NT2/D1 (cell line): ENCODE data around the gene ZNF326.

ENCODE experiments used
- DNase-seq: peaks from one replicate; pipeline ENCODE4 v3.0.0-alpha.2; 2011; ENCODE audit warnings: low read depth, low spot score
- H3K27me3 ChIP-seq: 2 replicates; pipeline ENCODE4 v1.6.0; 2011; ENCODE audit warnings: mild to moderate bottlenecking; ENCODE audit not compliant: insufficient read length, insufficient read depth
- H3K36me3 ChIP-seq: 2 replicates; pipeline ENCODE4 v1.6.1; 2011; ENCODE audit warnings: mild to moderate bottlenecking, low read length, mixed read lengths; ENCODE audit not compliant: insufficient read depth, insufficient read length
- H3K4me1 ChIP-seq: 2 replicates; pipeline ENCODE4 v1.5.1; 2011; ENCODE audit not compliant: insufficient read depth, insufficient read length
- H3K4me3 ChIP-seq: 2 replicates; pipeline ENCODE4 v1.5.1; 2011; ENCODE audit warnings: low read depth; ENCODE audit not compliant: insufficient read length
- H3K9ac ChIP-seq: 2 replicates; pipeline ENCODE4 v1.6.0; 2011; ENCODE audit warnings: low read depth; ENCODE audit not compliant: insufficient read length
- H3K9me3 ChIP-seq: 2 replicates; pipeline ENCODE4 v1.5.1; 2011; ENCODE audit warnings: mild to moderate bottlenecking, low read length; ENCODE audit not compliant: insufficient read depth
- SUZ12 ChIP-seq: IDR thresholded peaks from 2 replicates; pipeline ENCODE4 v1.6.1; 2011; ENCODE audit not compliant: insufficient read length, insufficient read depth; ENCODE audit errors: extremely low read depth
- YY1 ChIP-seq: IDR thresholded peaks from 2 replicates; pipeline ENCODE4 v1.6.1; 2011; ENCODE audit not compliant: insufficient read length, insufficient read depth
- ZNF274 ChIP-seq: IDR thresholded peaks from 2 replicates; pipeline ENCODE4 v1.6.1; 2011; ENCODE audit warnings: mild to moderate bottlenecking, low read depth, low read length

ZNF326 gene

GRCh38 chr1:89986020-89986419, 8.9 kb upstream of the ZNF326 start:
- Histone ChIP-seq H3K4me1 (no peaks in the 10 kb centered on the region), H3K9ac (no peak overlapping the region), H3K36me3 (no peaks in the 10 kb centered on the region), H3K4me3 (no peak overlapping the region), H3K9me3 (peaks cover 4% of the 10 kb centered on the region; the same call in 1 of the 2 replicates), H3K27me3 (no peaks in the 10 kb centered on the region)
- DNase-seq, result no peak
- TF ChIP-seq SUZ12, result no peak
- no peak for TF ChIP-seq ZNF274
- TF ChIP-seq YY1, result no peak

GRCh38 chr1:89987159-89987819, 7.6 kb upstream of the ZNF326 start:
- H3K9me3 ChIP-seq, result peaks cover 4% of the 10 kb centered on the region; the same call in 1 of the 2 replicates
- TF ChIP-seq SUZ12 (no peak), ZNF274 (no peak), YY1 (no peak)
- H3K27me3 ChIP-seq, result no peaks in the 10 kb centered on the region
- H3K4me1 ChIP-seq, result no peaks in the 10 kb centered on the region
- H3K36me3 ChIP-seq, result no peaks in the 10 kb centered on the region
- H3K4me3 ChIP-seq, result no peak overlapping the region
- H3K9ac ChIP-seq, result no peak overlapping the region
- peak; percentile 63 for DNase-seq

- no peak overlapping the region for H3K9ac ChIP-seq
- H3K27me3 ChIP-seq, result no peaks in the 10 kb centered on the region
- H3K9me3 ChIP-seq, result peaks cover 4% of the 10 kb centered on the region; the same call in 1 of the 2 replicates
- TF ChIP-seq SUZ12, result no peak
- TF ChIP-seq YY1, result no peak
- no peak for TF ChIP-seq ZNF274
- no peaks in the 10 kb centered on the region for H3K36me3 ChIP-seq
- H3K4me3 ChIP-seq, result no peak overlapping the region
- no peak for DNase-seq
- H3K4me1 ChIP-seq, result no peaks in the 10 kb centered on the region
These were observed 5.8 kb upstream of the ZNF326 start for GRCh38 chr1:89989099-89989498.

- TF ChIP-seq ZNF274 (no peak), SUZ12 (no peak), YY1 (no peak)
- Histone ChIP-seq H3K27me3 (no peaks in the 10 kb centered on the region), H3K4me3 (no peak overlapping the region), H3K9me3 (no peaks in the 10 kb centered on the region), H3K36me3 (no peaks in the 10 kb centered on the region), H3K9ac (no peak overlapping the region), H3K4me1 (no peaks in the 10 kb centered on the region)
- no peak for DNase-seq
These were observed 5.1 kb upstream of the ZNF326 start for GRCh38 chr1:89989799-89990198.

- TF ChIP-seq ZNF274 (no peak), YY1 (no peak), SUZ12 (no peak)
- DNase-seq, result no peak
- Histone ChIP-seq H3K27me3 (no peaks in the 10 kb centered on the region), H3K4me3 (no peak overlapping the region), H3K9ac (no peak overlapping the region), H3K9me3 (no peaks in the 10 kb centered on the region), H3K4me1 (no peaks in the 10 kb centered on the region), H3K36me3 (no peaks in the 10 kb centered on the region)
These were observed 3.7 kb upstream of the ZNF326 start for GRCh38 chr1:89990976-89991831.

GRCh38 chr1:89993541-89993940, 1.4 kb upstream of the ZNF326 start:
- Histone ChIP-seq H3K9ac (no peak overlapping the region), H3K36me3 (peaks cover 12% of the 10 kb centered on the region), H3K27me3 (no peaks in the 10 kb centered on the region), H3K4me1 (no peaks in the 10 kb centered on the region), H3K9me3 (no peaks in the 10 kb centered on the region), H3K4me3 (no peak overlapping the region)
- DNase-seq, result no peak
- TF ChIP-seq SUZ12 (no peak), YY1 (no peak)

GRCh38 chr1:89994231-89994804, 592 bp upstream of the ZNF326 start:
- Histone ChIP-seq H3K4me3 (no peak overlapping the region), H3K36me3 (peaks cover 20% of the 10 kb centered on the region), H3K9me3 (no peaks in the 10 kb centered on the region), H3K4me1 (no peaks in the 10 kb centered on the region), H3K9ac (no peak overlapping the region), H3K27me3 (no peaks in the 10 kb centered on the region)
- DNase-seq, result no peak
- TF ChIP-seq ZNF274 (no peak), SUZ12 (no peak), YY1 (no peak)
